HUDEP-2 (cell line): ENCODE results near the gene RING1.

ENCODE experiments used
- DNase-seq, 76 experiments: peaks; one replicate each; lab custom pipeline; 2025; ENCODE audit not compliant: unreplicated experiment in 76 of 76; lab: John Stamatoyannopoulos, UW

The RING1 gene

DNA sequence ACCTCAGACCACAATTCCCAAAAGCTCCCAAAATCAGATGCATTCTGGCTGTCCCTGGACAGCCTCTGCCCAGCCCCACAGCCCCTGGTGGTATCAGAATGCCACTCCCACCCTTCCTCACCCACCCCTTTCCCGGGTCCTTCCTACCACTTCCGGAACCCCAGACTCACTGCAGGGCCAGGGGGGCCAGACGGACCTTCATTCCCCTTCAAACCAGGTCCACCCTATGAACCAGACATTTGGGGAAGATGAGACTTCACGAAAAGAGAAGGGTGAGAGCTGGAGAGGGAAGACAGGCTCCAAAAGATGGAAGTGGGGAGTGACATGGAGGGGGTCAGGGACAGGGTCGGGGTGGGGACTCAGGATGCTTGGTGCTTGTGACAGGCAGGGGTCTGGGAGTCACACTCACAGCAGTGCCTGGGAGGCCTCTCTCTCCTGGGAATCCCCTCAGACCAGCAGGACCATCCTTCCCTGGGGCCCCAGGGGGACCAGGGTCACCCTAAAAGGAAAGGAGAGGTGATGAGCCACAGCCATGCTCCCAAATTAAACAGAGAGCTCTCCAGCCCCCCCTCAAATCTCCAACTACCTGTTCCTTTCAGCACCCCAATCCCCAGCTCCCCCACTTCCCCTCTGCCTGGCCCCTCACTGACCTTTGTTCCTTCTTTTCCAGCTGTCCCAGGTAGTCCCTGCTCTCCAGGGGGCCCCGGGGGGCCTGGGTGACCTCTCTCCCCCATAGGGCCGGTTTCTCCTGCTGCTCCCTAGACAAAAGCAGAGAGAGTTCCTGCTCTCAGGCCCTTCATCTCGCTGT is 36.2 kb upstream of the RING1 start:
- DNase-seq: no peak

- peak in 21 of 76 experiments; percentile 20 to 52 (median 31) for DNase-seq
These were observed 35.4 kb upstream of the RING1 start for GRCh38 chr6:33172688-33173534.

DNA sequence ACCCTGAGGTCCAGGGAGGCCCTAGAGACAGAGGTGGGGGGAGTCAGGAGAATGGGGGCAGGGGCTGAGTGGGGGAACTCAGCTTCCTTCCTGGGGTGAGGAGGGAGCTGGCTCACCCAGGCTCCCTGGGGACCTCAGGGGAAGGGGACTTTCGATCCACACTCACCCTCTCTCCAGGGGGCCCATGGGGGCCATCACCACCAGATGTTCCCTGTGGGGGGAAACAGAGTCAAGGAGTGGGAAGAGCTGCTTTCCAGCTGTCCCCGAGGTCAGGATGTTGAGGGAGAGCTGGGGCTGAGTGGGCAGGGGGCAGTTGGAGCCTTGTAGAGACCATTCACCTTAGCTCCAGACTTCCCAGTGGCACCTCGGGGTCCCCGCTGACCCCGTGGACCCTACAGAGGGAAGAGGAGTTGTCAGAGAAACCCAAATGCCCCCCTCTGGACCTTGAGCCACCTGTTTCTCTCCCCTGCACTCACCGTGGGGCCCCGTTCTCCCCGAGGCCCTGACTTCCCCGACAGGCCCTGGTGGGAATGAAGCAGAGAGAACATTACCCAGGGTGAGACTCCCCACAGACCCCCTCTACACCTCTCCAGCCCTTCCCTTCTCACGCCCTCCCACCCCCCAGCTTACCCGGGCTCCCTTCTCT is 34.6 kb upstream of the RING1 start:
- no peak for DNase-seq

DNA sequence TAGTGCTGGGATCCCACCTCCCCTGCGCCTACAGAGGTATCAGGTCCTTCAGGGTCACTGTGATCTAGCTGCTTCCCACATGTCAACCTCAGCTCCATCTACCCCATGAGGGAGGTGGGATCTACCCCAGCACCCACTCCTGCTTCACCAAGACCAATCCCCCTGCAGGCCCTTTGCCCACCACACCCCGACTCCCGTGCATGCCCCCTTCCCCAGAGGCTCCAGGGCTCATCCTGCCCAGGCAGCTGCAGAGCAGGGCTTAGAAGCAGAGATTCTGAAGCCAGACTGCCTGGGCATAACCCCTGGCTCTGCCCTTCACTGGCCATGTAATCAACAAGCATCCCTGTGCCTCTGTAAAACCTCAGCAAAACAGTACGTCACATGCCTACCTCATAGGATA is 33.5 kb upstream of the RING1 start:
- no peak for DNase-seq

GRCh38 chr6:33175436-33176069 is 32.7 kb upstream of the RING1 start:
- DNase-seq: no peak

- no peak for DNase-seq
These were observed 31.4 kb upstream of the RING1 start for GRCh38 chr6:33176906-33177305.

GRCh38 chr6:33177552-33178446 is 30.5 kb upstream of the RING1 start:
- DNase-seq: no peak

GRCh38 chr6:33178755-33179475 is 29.4 kb upstream of the RING1 start:
- no peak for DNase-seq

- DNase-seq: no peak
These were observed 27.2 kb upstream of the RING1 start for GRCh38 chr6:33181141-33181540.

- DNase-seq: no peak
These were observed 25.1 kb upstream of the RING1 start for GRCh38 chr6:33183071-33183683.

DNA sequence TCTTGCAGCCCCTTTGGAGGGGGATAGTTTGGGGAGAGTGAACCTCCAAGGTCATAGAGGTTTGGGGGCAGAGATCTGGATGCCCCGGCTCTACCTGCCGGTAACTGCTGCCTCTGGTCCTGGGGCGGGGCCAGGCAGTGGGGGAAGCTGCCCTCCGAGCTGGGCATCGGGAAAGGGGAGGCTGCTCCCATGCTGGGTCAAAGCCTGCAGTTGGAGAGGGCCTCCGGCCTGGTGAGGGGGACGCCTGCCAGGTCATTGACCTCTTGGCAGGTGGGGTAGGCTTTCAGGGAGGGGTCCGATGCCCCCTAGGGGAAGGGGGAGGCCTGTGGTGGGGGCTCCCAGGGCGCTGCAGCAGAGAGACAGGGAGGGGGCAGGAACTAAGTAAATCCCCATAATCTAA is 23.1 kb upstream of the RING1 start:
- no peak for DNase-seq

DNA sequence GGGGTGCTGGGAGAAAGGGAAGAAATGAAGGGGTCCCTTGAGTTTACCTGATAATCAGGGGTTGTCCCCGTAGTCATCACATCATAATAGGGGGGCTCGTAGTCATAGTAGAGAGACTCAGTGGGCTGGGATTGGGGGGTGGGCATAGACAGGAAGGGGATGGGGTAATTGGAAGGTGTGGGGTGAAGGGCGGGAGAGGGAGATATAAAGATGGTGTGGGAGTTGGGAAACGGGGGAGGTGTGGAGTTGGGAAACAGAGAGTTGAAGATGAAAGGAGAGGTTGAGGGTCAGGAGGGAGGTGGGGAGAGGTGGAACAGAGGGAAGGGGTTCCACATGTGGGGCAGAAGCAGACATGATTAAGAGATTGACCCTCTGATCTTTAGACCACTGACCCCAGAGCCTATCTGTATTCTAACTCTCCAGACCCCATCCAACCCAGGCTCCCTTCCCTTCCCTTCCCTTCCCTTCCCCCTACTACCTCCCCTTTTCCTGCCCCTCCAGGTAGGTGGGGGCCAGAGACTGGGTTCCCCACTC is 22.6 kb upstream of the RING1 start:
- no peak for DNase-seq

DNA sequence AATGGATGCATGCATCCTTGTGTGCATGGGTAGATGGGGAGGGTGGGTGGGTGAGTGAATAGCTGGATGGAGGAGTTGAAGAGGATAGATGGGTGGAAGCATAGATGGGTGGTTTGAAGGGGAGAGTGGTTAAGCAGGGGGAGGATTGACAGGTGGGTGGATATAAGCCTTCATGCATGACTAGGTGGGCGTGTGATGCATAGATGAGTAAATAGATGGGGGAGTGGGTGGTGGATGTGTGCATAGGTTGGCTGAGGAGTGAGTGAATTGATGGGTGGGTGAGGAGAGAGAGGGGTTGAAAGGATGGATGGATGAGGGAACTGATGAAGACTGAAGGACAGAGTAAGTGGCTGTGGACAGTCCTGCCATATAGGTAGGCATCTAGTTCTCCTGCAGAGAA is 20.5 kb upstream of the RING1 start:
- no peak for DNase-seq

GRCh38 chr6:33189164-33189563 is 19.1 kb upstream of the RING1 start:
- DNase-seq: no peak

DNA sequence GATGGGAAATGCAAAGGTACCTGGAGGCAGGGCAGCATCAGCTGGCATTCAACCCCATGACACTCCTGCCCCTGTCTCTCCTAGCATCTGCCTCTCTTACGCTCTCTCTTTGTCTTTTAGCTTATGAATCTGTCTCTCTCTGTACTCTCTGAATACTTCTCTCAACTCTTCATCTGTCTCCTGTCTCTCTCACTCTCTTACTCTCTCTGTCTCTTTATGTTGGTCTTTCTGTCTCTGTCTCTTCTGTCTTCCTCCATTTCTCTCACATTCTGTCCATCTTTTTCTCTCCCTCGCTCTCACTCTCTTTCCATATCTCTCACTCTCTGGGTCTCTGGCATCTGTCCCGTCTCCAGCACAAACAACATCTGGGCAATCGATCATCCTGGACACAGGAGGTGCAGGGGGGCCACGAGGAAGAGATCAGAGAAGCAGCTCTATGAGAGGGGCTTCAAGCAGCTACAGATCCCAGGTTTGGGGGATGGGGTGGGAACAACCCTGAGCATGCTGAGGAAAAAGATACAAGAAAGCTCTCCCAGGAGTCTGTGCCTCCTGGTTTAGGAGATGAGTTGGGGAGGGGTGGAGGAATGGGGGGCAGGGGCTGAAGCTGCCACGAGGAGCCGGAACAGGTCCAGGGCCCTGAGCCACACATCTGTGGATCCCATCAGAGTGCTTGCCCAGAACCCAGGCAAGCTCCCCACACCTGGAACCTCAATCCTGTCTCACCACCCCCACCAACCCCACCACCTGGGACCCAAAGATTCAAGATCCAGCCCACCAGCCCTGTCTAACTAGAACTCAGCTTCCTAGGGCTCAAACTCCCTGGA is 18.5 kb upstream of the RING1 start:
- DNase-seq: no peak

DNA sequence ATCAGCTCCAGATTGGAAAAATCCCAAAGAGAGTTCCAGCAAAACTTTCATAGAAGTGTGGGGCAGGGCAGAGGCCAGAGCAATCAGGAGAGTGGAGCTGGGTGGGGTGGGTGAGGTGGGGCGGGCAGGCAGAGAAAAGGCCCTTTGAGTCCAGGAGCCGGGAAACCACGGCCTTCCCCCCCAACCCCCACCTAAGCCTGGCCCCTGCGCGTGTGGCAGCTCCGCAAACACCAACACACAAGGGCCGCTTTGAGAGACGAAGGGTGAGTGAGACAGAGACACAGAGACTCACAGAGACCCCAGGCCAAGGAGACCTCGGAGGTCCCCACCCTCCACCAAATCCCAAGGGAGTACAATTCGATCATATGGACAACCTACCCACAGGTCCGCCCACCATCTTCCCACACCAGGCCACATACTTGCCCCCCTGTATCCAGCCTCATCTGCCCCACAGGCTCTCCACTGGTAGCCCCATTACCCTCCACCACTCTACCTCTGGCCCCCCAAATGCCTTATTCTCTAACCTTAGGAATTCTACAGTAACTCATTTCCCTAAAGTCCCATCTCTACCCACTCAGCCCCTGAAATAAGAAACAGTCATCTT is 17.7 kb upstream of the RING1 start:
- DNase-seq: no peak

DNA sequence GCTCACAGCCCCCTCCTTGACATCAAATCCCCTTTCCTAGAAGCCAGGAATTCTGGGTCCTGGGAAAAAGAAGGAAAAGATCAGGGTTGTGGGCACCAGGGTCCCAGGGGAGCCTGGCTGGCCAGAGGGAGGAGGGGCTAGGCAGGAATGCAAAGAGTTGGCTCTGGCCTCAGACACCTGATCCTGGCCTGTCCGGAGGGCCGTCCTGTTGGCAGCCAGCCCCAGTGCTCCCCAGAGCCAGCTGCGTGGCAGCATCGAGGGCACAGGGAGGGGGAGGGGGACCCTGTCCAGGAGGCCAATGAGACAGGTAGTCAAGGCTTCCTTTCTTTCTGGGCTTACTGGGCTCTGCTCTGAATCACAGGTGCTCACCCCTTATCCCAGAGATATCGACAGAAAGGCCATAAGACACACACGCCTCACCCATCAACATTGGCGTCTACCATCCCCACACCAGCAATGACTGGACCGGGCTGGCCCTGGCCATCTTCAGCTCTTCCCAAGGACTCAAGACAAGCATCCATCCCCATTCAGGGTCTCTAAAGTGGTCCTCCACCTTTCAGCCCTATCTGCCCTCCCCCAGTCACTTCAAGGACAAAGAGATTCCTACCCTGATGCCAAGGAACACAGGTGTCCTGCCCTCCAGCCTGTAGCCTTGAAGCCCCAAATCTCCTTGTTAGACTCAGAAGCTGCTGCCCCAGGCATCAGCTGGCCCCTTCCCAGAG is 16.8 kb upstream of the RING1 start:
- DNase-seq: no peak
